GM18508 (cell line): ENCODE results near the gene GJB4.
"Not testable (repeated sequence)": the region's sequence is repeated elsewhere in the genome, so short reads cannot be mapped to it uniquely, and the experiment has no call there.

Source experiments
- ATAC-seq: cut with Tn5 transposase; IDR thresholded peaks from one replicate; pipeline ENCODE4 v1.9.1; 2021; ENCODE audit warnings: moderate number of reproducible peaks; ENCODE audit not compliant: insufficient read depth, unreplicated experiment

Gene GJB4

DNA sequence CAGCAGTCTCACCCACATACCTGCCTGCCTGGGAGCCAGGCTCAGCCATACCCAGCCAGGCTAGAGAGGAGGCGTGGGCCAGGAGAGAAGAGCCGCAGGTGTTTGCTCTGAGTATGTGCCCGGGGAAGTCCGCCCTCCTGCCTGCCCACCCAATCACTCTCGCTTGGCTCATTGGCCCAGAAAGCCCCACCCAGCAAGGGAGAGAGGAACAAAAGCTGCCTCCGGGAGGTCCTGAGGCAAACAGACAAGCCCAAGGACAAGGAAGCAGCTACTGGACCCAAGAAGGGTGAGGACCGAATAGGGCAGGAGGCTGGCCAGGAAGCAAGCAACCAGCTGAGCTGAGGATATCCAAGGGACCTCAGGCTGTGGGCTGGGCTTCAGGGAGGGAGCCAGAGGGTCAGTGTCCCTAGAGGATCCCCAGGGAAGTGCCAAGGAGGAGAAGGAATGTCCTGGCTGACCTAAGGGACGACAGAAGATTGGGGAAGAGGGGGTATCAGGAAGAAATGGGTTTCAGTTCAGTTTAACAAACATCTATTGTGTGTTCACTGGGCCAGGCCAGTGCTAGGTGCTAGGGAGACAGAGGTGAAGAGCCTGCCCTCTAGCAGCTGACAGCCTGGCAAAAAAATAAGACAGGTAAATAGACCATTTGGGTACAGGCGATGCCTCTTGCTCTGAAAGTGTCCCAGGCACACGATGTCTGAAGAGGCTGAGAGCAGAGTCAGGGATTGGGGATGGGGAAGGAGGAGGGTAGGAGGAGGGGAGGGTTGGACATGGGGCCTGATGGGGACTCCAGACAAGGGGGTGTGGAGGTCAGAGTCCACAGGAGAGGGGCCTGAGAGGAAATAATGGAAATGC is at the start of gene GJB4:
GJB4 (plus strand) TSS at position 238 of the 855 bp plus-strand sequence. CDS start 1,515 bp downstream, outside the sequence.
- ATAC-seq = no peak

DNA sequence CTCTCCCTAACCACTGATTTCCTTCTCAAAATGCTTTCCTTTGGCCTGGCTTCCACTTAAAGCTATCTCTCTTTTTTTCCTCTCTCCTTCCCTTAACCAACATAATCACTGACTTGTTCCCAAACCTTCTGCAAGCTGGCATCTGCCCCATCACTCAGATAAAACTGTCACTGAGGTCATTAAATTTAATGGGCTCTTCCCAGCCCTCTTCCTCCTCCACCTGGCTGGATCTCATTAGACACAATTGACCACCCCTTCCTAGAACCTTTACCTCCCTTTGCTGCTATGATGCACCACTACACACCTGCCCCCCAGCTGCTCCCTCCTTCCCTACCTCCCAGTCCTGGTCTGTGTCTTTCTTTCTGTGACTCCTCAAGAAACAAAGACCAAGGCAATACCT is 48.7 kb upstream of the GJB4 start:
- ATAC-seq = no peak

DNA sequence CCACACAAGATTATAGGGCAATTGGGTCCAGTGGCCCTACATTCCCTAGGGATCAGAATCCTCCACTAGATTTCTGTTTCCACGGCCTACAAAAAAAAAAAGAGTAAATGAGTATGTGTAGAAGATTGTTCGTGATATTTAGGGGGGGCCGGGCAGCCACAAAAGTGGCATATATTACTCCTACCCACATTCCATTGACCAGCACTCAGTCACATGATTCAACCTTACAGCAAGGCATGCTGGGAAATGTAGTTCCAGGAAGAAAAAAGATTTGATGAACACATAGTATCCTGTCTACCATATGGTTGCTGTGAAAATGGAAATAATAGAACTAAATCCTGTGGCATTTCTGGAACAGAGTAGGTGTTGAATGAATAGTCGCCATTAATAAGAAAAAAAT is 48.1 kb upstream of the GJB4 start:
- no peak for ATAC-seq

DNA sequence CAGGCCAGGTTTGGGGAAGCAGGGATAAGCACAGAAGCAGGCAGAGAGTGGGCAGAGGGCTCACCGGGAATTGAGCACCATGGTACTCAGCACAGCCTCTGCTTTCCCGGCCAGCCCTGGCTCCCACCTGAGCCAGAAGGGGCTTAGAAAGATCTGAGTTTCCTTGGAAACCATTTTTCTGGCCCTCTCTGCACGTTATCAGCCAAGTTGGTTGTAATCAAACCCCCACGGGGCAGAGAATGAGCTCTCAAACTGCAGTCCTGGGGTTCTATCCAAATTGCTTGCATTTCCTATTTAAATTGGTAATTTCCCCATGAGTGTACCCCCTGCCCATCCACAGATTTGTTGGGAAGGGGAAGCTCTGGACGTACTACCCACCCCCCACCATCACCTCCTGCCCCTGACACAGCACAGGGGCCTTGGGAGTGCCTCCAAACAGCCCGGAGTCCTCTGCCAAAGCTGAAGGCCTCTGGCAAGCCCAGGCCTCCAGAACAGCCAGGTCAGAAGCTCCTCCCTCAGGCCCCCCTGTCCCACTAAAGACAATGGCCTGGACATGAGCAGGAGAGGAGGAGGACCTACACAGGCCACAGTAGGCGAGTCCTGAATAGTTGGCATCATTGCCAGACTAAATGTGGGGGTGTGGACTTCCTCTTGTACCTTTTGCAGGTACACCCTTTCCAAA is 47.4 kb upstream of the GJB4 start:
- no peak for ATAC-seq

DNA sequence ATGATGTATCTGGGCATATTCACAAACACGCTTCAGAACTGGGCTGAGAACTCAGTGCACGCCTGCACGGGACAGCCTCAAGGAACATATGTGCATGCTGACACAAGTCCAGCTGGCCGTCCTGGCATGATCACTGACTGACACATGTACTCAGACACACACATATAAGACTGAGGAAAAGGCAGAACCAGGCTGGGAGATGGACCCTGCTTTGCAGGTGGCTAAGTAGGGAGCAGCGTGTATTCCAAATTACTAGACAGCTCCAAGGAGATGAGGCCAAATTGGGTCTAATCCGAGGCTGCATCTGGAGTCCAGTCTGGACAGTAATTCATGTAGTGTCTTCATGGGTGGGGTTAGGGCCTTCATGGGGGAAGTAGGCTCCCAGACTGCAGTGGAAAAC is 46.1 kb upstream of the GJB4 start:
- no peak for ATAC-seq

DNA sequence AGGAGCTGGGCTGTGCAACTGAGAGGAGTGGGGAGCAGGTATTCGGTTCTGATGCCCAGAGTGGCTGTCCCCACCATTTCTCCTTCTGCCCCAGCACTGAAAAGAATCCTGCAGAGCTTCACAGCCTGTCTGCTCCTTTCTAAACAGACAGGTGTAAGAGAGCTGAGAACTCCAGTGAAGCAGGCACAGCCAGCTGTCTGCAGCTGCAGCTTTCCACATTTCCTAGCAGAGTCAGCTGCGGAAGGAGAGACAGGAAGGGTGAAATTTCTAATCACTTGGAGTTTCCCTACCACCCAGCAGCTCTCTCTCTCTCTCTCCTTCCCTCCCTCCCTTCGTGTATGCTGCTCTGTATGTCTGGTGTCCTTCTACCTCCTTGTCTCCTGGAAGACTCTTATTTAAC is 45.2 kb upstream of the GJB4 start:
- ATAC-seq = no peak

DNA sequence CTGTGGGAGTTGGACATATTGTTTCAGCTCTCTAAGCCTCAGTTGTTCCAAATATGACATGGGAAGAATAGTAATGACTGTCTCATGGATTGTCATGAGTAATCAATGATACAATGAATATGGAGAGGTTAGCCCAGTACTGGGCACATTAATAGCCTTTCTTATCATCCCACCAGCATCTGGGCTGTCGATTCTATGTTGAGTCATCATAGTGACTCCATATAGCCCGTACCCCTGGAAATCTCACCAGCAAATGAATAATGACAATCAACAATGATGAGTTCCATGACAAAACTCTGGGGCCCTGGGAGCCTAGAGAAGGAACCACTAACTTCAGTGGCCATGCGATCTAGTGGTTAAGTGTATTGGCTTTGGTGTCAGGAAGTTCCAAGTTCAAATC is 44.4 kb upstream of the GJB4 start:
- ATAC-seq = no peak

DNA sequence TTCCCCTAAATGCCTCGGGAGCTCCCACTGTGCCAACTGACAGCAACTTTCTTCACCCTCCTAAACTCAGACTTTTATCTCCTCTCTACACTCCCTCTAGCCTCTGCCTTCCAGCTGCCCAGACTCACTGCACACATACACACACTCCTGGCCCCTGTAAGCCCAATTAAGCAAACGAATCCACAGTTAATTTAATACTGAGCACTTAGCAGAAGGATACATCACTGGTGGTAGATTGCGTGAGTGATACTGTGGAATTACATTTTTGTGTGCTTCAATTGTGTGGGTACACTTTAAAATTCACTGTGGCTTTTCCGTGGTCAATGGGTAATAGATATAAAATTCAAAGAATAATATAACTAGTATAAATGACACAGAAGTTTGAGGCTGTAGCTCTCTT is 38.3 kb upstream of the GJB4 start:
- no peak for ATAC-seq

DNA sequence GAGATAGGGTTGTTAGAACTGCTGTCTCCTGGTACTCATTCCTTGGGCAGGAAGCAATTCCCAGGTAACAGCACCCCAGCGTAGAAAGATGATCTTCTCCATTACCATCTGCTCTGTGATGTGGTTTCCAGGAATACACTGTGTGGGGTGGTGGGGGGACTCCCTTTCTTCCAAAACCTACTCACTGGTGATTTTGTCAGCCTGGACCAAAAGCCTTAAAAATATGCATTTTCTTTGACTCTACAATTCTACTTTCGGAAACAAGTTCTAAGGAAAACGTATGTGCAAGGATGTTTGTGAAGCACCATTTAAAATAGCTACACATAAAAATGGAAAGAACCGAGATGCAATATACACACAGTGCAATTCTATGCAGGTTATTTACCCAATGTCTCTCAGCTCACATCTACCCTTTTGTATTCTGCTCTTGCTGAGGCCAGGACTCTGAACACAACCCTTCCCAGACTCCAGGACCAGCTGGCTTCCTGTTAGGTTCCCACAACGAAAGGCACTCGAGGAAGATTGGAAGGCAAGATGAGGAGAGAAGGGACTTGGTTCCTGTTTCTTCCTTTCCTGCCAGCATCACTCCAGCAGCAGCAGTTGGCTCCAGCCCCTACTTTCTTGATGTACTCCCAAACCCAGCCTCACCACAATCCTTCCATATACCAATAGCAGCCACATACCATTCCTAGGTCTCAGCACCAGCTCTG is 37.7 kb upstream of the GJB4 start:
- ATAC-seq = no peak

DNA sequence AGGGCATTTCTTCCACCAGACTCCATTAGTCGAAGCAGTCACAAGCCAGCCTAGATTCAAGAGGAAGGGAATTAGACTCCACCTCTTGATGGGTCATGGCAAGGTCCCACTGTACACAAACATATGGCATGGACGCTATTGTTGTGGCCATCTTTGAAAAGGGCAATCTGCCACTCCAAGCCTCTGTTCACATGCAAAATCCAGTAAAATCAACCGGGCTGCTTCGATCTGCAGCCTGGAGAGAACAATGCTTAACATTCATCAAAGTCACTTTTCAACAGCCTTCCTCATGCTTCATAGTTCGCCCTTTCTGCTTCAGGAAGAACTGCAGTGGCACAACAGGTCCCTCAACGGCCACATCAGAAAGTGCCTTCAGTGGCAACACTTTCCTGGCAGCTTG is 32.7 kb upstream of the GJB4 start:
- ATAC-seq = no peak

DNA sequence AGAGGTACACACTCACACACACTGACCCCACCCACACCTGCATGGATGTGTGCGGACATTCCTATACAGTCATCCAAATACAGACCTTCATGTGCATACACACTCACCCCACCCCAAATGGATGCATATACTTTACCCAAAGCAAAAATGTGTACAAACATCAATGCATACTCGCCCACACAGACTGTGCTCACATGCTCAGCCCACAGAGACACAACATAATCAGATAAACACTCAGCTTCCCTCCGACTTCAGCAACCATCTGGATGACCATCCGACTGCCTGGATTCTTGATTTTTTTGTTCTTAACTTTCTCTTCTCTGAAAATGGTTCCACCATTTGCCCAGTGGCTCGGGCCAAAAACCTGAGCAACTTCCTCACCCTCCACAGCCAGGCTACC is 29.1 kb upstream of the GJB4 start:
- ATAC-seq = no peak

DNA sequence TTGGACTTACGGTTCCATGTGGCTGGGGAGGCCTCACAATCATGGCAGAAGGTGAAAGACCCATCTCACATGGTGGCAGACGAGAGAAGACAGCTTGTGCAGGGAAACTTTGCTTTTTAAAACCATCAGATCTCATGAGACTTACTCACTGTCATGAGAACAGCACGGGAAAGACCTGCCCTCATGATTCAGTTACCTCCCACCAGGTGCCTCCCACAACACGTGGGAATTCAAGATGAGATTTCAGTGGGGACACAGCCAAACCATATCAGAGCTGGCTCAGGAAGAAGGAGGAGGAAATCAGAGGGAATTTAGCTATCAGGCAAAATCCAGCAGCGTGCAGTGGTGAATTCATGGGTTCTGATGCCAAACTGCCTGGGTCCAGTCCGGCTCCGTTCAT is 26.7 kb upstream of the GJB4 start:
- ATAC-seq = not testable (repeated sequence)

DNA sequence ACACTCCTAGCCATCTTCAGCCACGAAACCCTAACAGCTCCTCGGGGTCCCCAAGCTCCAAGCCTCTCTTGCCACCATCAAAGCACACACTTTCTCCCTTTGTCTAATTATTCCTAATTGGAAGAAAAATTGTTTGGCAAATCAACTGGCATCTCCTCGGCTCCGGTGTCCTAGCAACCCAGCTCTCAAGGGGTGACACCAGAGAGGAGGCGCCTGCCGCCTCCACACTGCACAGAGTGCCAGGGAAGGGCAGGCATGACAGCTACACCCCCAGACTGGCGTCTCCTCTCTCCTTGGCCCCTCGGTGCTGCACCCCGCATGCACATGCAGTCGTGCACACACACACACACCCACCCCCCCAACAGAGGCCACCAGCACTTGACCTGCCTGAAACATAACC is 22.8 kb upstream of the GJB4 start:
- ATAC-seq = no peak

DNA sequence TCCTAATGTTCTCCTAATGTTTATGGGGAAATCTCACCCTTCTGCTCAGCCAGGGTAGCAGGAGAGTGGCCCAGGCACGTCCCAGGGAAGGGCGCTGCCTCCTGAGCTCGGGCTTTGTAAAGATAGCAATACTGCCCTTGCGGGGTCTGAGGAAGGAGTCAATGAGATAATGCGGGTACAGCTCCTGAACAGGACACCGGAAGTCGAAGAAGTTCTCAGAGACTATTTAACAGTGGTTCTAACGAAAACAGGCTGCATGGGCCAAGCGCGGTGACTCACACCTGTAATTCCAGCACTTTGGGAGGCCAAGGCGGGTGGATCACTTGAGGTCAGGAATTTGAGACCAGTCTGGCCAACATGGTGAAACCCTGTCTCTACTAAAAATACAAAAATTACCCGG is 22.3 kb upstream of the GJB4 start:
- ATAC-seq = not testable (repeated sequence)

DNA sequence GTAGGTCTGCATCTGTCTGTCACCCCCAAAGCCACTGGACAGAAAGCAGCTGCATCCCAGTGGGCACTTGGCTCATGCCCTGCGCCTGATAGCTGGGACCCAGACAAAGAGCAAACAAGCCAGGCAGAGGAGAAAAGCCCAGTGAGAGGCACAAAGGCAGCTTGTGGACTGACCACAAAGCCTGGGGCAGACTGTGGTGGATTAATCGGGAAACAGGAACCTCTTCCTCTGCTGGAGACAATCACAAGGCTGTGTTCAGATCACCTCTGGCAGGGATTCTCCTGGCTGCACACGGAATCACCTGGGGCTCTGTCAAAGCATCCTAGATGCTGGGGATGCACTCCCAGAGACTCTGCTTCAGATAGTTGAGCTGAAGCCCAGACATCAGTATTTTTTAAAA is 19.9 kb upstream of the GJB4 start:
- ATAC-seq = no peak

DNA sequence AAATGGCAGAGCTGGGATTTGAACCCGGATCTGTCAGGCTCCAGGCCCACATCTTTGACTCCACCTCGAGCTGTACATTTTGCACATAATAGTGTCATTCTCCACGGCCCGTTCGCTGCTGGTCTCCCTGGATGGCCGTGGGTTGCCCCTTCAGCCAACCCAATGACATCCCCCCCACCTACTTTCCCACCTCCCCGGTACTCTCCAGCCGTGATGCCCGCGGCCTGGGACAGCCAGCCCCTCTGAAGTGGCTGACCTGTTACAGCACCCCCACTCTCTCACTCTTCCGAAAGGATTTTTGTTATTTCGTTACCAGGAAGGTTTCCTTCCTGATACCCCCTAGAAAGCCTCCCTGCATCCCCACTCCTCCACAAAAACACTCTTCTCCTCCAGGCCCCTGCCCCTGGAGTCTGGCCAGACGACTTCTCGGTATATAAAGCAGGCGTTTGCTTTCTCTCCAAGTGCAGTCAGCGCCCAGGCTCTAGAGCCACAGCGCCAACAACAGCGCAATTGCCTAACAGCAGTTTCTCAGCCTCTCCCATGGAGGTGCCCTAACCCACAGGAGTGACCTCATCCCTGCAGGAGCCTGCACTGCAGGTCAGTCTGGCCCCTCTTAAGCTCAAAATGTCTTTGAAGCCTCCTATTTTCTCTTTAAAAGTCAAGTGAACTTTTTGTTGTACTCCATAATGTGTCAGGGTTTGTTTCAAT is 19.2 kb upstream of the GJB4 start:
- ATAC-seq = no peak

DNA sequence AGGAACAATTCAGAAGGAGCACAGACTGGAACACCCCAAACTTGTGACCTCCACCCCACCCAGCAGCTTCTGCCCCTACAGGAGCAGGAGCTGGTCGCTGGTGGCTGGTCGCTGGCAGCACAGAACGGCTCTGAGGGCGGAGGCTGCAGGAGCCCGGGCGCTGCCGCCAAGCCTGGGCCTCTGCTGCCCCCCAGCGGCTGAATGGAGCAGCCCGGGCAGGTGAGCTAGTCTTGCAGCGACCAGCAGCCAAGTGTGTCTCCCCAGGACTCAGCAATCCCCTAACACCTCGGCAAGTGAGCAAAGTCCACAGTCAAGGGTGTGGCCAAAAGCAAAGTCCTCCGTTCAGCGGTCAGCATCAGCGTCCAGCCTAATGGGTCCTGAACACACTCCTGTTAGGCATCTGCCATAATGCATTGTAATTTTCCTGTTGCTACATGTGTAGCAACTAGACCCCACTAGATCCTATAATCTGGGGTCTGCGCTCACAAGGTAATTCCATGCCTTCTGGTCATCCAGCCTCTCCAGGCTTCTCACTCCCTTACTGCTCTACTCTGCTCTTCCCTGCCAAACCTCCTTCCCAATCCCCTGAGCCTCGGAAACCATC is 16.8 kb upstream of the GJB4 start:
- ATAC-seq = no peak

DNA sequence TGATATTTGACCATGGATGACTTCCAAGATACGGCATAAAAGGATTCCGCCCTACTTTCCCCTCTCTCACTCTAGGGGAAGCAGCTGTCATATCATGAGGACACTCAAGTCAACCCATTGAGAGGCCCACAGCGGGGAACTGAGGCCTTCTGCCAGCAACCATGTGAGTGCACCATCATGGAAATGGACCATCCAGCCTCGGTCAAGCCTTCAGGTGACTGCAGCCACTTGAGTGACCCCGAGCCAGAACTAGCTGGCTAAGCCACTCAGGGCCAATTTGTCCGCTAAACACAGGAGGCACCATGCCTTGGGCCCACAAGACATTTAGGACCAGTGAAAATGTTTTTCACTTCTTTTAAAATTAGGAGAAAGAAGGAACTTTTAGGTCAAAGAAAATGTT is 15.8 kb upstream of the GJB4 start:
- ATAC-seq = no peak

DNA sequence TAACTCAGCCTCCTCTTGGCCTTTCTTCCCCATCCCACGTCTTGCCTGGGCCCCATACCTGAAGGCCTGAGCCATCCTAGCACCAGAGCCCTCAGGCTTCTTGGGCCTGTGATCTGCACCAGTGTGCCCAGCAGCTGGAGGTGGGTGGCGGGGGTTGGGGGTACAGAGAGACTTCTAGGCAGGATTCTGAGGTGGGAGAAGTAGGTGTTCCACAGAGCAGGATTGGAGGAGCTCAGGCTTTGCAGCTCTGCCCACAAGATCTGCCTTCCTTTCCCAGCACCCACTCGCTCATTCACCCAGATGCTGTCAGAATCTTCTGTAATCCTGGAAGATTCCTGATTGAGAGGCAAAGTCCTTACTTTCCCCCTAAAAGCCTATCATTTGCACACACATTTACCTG is 14.7 kb upstream of the GJB4 start:
- ATAC-seq = no peak

DNA sequence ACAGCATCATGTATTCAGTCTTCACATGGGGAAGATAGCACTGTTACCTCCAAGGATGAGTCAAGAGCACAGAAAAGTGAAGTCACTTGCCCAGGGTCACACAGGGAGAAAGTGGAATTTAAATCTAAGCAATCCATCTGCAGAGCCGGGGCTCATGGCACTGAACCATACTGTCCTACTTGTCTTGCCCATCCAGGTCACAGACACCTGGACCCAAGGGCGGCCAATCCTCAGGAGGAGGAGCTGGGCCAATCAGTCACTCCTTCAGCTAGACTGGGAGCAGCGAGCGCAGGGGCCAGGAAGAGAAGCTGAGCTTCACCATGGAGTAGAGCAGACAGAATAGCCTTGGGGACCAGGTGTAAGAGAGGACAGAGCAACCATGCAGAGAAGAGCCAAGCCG is 13.9 kb upstream of the GJB4 start:
- no peak for ATAC-seq
